Measurements from ENCODE around the gene SFTPA1. TPM values are rescaled to one million over a fixed set of nuclear protein-coding genes. Genes with fewer than 3 reads are reported as not detected.
"Not testable (repeated sequence)": the region's sequence is repeated elsewhere in the genome, so short reads cannot be mapped to it uniquely, and the experiment has no call there.

SFTPA1 gene
- total RNA-seq, result 0.91 TPM

DNA sequence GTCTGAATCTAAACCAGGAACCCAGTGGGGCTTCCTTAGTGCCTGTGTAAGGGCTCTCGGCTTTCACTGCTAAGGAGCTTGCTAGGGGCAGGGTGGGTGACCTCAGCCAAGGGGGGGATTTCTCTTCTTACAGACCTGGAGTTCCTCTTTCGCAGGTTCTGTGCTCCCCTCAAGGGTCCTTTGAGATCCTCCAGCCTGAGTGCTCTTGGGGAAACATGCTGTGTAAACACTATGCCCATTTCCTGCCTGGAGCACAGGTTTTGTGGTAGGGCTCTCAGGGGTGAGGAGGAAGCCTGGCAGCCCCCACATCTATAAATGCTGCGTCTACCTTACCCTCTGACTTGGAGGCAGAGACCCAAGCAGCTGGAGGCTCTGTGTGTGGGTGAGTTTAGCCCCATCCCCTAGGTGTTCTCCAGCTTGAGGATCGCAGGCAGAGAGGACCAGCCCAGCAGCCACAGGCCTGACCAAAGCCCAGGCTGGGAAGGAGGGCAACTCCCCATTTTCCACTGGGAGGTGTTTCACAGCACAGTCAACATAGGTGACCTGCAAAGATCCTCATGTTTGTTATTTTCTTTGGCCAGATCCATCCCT lies at the start of gene SFTPA1:
Gene SFTPA1 (plus strand): TSS at position 339 of the 591 bp plus-strand sequence. CDS start 887 bp downstream, outside the sequence.
- DNase-seq (ENCODE audit: low spot score), result no peak

DNA sequence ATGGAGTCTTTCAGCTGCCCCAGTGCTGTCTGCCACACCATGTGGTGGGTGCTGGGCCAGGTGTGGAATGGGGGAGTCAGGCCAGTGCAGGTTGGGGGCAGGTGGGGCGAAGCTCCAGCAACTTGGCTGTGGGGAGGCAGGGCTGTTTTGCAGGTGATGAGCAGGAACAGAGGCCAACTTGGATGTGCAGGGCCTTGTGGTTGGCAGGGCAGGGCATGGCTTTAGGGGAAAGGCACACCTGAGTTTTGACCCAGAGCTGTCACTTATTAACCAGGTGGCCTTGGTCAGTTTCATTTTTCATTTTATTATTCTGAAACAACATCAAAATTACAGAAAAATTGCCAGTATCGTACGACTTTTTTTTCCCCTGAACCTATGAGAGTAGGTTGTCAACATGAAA lies 49.5 kb upstream of the SFTPA1 start:
- DNase-seq (ENCODE audit: low spot score), result no peak

DNA sequence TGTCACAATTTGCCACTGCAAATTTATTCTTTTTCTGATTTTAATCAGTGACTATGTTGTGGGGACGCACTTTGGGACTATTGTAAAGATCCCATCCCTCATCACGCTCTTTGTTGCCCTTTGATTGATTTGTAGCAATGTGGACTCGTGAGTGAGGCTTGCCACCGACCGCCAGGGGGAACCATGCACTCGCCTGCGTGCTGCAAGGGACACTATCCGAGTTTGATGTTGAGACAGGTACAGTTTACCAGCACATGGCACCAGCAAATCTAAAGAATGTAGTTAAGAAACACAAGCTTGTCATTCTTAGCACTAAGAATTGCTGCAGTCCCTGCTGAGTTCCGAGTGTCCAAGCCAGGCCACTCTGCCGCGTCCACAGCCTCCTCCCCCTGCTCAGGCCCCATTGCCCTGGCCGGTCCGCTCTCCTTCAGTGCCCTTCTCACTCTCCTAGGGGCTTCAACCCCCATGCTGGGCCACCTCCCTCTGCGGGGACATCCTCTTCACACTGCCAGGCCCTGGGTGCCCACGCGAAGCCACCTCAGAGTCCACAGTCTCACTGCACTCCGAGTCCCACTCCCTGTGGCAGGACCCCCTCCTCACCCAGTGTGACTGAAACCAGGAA lies 48.5 kb upstream of the SFTPA1 start:
- DNase-seq (ENCODE audit: low spot score), result peak; percentile 75

DNA sequence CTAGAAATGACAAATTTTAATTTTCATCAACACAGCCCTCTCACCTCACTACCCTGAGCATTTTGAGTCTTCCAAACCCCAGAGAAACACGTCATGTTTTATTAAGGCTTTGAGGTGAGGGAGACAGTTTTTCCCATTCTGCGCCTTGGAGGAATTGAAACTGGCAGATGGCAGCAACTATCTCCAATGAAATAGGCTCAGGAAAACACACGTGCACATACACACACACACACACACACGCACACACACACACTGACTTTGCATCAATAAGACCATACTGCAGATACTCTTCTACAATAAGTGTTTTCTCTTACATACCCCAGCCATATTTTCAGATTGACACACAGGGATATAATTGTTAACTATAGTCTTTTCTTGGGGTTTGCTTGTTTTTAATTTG lies 47.3 kb upstream of the SFTPA1 start:
- DNase-seq (ENCODE audit: low spot score), result no peak

DNA sequence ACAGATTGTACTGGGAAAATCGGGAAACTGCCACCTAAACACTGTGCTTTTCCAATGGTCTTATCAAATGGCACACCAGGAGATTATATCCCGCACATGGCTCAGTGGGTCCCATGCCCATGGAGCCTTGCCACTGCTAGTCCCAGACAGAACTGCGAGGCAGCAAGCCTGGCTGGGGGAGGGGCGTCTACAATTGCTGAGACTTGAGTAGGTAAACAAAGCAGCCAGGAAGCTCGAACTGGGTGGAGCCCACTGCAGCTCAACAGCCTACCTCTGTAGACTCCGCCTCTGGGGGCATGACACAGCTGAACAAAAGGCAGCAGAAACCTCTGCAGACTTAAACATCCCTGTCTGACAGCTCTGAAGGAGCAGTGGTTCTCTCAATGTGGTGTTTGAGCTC lies 40.1 kb upstream of the SFTPA1 start:
- DNase-seq (ENCODE audit: low spot score), result not testable (repeated sequence)

DNA sequence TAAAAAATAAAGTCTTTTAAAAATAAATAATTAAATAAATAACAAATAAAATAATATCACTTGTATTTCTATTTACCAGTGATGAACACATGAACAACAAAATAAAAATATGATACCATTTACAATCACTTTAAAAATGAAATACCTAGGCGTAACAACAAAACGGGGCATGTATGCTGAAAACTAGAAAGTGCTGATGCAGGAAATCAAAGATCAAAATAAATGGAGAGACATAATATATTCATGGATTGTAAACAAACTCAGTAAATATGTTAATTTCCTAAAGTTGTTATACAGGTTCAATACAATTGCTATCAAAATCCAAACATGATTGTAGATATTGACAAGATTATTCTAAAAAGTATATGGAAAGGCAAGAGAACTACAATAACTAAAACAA lies 31.4 kb upstream of the SFTPA1 start:
- no peak for DNase-seq (ENCODE audit: low spot score)

DNA sequence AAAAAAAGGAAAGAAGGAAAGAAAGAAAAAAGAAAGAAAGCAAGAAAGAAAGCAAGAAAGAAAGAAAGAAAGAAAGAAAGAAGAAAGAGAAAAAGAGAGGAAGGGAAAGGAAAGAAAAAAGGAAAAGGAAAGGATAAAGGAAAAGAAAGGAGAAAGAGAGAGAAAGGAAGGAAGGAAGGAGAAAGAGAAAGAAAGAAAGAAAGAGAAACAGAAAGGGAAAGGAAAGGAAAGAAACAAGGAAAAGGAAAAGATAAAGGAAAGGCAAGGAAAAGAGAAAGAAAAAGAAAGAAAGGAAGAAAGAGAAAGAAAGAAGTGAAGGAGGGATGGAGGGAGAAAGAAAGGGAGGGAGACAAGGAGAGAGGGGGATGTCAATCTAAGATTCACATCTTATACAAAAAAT lies 29.7 kb upstream of the SFTPA1 start:
- no peak for DNase-seq (ENCODE audit: low spot score)

DNA sequence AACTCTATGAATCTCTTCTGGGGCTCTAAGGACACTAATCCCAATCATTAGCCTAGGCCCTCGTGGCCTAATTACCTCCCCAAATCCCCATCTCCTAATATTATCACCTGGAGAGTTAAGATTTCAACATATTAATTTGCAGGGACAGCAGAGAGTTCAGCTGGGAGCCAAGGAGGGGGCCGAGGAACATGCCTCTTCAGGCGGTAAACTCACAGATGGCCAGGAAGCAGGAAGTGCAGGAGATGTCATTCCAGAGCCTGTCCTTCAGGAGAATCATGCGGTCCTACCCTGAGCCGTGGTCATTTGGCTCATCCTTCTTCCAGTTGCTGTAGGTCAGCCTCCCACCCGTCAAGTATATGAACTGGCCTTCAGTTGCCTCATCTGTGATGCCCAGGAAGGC lies 28.6 kb upstream of the SFTPA1 start:
- no peak for DNase-seq (ENCODE audit: low spot score)

DNA sequence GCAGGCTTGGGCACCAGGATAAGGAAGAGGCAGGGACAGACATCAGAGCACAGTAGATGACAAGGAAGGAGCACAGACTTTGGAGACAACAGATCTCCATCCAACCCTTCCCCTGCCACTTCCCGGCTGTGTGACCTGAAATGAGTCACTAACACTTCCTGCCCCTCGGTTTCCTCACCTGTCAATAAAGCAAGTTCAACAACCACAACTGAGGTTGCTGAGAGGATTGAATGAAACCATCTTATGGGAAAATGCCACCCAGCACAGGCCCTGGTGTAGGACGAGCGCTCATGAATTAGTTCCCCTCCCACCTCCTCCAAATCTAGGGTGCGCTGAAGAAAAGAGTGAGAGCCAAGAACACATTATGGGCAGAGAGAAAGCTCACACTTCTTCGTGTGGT lies 27.8 kb upstream of the SFTPA1 start:
- DNase-seq (ENCODE audit: low spot score), result not testable (repeated sequence)

DNA sequence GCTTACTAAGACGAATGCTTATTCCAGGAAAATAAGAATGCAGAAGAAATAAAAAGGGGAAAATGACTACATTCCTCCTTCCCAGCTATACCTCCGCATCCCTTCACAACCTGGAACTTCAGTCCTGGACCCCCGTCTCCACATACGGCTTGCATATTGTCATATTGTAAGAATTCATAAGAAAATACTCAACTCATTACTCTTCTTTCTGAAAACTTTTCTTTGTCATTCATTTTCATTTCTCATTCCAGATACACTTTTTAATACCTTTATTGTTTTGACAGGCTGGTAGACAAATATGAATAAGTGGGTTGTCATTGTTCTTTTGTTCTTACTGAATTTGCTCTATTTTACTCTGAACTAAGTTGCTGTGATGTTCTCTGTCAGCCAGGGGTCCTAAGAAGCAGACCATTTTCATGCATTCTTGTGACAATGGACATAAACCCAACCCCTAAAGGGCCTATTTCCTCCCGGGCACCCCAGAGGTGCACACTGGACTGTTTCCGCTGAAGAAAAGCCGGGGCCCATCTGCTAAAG lies 27.2 kb upstream of the SFTPA1 start:
- no peak for DNase-seq (ENCODE audit: low spot score)

DNA sequence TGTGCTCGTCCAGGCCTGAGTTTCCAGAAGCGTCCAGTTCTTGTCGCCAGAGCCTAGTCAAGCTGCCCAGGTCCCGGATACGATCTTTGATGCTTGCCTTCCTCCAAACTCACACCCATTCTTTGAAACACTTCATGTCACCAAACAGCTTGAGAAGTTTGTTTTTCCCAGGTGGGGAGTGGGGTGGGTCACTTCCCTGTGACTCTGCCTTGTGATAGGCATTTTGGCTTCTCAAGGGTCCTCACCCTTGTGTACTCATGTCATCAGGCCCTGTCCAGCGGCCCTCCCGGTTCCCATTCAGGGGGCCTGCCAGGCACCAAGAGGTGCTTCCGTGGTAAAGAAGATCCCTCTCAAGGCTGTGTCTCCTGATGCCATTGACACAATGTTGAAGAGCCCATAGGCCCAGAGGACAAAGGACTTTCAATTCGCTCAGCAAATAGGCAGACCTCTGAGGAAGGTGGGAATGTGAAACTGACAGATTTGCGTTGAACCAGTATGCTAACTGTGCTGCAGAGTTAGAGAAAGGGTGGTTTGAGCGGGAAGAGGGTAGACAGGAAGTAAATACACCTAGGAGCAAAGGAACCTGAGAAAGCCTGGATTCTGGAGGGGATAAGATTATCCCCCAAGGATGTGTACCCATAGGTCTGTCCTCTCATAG lies 24.7 kb upstream of the SFTPA1 start:
- DNase-seq (ENCODE audit: low spot score), result no peak

DNA sequence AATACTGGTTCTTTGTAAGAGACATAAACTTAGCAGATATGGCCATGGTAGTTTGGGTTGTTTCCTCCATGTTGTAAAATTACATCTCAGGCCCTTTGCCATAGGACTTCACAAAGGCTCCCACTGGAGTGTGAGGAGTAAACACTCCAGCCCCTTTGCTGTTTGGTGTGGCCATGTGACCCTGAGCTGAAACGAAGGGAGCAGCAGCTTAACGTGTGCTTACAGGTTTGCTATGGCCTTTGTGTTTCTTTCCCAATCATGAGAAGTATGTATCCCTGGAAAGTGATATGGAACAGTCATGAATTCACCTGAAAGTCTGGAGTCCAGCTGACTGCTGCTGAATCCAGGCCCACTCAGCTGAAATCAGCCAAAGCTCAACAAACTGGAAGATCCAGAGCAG lies 23.8 kb upstream of the SFTPA1 start:
- no peak for DNase-seq (ENCODE audit: low spot score)

DNA sequence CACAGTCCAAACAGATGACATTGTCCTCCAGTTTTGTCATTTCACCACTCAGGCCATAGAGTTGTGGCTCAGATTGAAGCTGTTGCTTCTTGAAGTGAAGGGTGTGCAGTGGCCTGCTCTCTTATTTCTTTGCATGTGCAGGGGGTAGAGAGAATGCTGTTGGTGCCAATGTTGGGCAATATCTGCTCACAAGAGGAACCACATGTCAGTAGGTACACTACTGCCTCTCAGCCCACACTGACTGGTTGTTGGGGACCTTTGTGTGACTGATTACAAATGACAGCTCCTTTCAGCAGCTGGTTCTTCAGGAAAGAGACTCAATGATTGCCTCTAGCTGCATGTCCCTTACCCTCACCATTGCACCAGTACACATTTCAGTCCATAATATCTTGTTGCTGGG lies 21.9 kb upstream of the SFTPA1 start:
- no peak for DNase-seq (ENCODE audit: low spot score)

DNA sequence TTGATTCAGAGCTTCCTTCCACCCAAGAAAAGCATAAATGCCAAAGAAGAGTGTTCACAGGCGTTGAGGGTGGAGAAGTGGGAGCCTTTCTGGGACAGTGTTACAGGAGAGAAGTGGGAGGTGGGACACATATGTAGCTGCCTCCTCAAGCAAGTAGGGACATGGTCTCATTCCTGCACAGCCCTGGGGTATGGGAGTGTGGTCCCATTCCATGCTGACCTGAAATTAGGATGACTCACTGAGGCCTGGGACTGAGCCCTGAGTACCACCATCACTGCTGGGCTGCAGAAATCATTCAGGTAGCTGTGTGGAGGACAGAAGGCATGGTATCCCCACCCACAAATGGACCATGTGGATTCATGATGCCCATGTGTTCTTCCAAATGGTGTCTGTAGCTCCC lies 17.4 kb upstream of the SFTPA1 start:
- DNase-seq (ENCODE audit: low spot score), result no peak

DNA sequence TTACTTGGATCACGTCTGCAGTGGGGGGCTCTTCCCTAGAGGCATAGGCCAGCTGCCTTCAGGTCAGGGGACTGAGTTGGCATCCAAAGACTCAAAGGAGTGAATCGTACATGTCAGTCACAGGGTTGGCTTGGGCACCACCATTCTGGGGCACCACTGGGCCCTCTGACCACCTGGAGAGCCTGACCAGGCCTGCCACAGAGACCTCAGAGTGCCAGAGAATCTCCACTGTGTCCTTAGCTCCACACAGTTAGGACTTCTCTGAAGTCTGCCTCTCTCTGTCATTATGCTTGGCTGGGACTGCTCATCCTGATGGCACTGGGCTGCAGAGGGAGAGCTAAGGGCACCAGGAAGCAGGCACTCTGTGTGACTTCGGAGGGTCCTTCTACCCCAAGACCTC lies 16.2 kb upstream of the SFTPA1 start:
- DNase-seq (ENCODE audit: low spot score), result not testable (repeated sequence)

DNA sequence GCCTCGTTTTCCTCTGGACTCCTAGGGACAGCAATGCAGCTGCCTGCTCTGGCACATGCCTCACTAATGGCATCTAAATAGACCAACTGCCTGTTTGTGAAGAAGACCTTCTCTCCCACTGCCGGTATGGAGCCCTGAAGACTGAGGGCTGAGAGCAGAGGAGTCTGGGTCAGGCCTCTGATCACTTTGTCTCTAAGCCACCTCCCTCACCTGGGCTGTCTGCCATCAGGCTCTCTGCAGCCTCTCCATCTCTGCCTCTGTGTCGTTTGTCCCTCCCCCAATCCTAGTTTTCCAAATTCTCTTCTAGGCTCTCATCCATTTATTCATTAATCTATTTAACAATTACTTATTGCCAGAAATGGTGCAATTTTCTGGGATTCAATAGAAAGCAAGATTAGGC lies 15.2 kb upstream of the SFTPA1 start:
- DNase-seq (ENCODE audit: low spot score), result no peak

DNA sequence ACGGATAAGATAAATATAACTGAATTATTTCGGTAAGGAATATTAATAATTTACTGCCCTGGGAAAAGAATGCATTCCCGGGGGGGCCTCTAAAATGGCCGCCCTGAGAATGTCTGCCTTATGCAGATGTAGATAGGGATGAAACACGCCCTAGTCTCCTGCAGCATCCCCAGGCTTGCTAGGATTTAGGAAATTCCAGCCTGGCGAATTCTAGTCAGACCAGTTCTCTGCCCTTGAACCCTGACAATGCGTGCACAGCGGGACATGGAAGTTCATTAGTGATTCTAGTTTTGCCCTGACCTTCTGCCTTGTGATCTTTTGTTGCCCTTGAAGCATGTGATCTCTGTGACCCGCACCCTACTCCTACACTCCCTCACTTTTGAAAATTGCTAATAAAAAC lies 11.1 kb upstream of the SFTPA1 start:
- not testable (repeated sequence) for DNase-seq (ENCODE audit: low spot score)

DNA sequence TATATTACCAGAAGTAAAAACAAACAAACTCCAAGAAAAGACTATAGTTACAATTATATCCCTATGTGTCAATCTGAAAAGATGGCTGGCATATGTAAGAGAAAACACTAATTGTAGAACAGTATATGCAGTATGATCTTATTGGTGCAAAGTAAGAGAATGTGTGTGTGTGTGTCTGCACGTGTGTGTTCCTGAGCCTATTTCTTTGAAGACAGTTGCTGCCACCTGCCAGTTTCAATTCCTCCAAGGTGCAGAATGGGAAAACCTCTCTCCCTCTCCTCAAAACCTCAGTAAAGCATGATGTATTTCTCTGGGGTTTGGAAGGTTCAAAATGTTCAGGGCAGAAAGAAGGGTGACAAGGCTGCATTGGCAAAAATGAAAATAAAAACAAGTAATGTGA lies 8.8 kb upstream of the SFTPA1 start:
- no peak for DNase-seq (ENCODE audit: low spot score)

DNA sequence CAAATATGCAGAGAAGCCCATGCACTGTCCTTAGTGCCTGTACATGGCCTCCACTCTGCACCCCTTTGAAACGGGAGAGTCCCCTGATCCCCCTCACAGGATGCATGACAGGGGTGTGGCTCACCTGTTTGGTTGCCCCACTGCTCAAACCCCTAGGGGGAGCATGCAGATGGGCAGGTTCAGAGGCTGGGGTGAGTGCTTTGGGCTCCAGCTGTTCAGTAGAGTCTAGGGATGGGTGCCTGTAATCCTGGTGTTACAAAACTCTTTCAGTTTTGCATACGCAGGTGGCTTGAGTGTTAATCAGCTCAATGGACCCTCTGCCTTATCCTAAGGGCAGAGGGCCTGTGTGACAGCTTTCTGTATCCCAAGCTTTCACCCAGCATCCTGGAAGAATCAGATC lies 7.8 kb upstream of the SFTPA1 start:
- no peak for DNase-seq (ENCODE audit: low spot score)

DNA sequence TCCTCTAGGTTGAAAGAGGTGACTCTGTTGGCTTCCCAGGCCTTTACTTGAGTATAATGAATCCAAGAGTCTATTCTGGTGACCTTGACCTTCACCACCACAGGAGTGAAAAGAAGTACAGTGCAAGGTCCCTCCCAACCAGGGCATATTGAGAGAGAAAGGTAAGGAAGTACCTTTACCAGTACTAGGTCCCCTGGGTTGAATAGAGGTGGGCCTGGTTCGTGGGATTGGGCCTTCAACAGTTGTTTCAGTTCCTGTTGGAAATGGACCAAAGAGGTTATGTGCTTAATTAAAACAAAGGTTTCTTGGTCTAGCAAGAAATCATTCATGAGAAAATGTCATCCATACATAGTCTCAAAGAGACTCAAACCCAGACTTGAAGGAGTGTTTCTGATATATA lies 6.4 kb upstream of the SFTPA1 start:
- DNase-seq (ENCODE audit: low spot score), result no peak

DNA sequence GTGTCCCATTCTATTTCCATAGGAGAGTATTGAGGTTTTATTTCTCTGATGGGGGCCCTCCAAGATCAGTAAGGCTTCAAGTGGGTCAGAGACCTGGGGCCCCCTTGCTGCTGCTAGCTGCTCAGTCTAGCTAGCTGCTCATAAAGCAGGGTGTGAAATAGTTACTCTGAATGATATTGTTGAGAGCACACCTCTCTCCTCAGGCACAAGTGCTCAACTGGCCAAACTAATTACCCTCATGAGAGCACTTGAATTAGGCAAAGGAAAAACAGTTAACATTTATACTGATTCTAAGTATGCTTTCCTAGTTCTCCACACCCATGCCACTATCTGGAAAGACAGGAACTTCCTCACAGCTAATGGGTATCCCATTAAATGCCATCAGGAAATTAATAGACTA lies 5.4 kb upstream of the SFTPA1 start:
- no peak for DNase-seq (ENCODE audit: low spot score)

DNA sequence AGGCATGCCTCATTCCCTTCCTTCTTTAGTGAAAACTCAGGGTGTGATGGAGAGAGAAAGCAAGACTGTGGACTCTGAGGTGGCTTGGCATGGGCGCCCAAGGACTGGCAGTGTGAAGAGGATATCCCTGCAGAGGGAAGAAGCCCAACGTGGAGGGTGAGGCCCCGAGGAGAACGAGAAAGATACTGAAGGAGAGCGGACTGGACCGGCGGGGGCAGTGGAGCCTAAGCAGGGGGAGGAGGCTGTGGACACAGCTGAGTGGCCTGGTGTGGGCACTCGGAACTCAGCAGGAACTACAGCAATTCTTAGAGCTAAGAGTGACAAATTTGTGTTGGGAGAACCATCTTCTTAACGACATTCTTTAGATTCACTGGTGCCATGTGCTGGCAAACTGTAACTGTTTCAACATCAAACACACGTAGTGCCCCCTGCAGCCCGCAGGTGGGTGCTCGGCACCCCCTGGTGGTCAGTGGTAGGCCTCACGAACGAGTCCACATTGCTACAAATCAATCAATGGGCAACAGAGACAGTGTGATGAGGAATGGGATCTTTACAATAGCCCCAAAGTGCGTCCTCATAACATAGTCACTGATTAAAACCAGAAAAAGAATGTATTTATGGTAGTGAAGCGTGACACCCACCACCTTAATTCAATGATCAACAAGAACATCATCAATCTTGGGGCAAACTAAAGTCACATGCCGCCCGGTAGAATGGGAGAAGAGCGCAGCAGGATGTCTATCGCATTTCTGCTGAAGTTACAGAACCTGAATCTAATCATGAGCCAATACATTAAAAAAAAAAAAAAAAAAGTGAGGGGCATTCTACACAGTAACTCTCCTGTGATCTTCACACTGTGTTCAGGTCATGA lies 2.0 kb upstream of the SFTPA1 start:
- no peak for DNase-seq (ENCODE audit: low spot score)
